K562 (cell line): Measurements from ENCODE around the gene SIGLEC9. TPM values are rescaled to one million over a fixed set of nuclear protein-coding genes. Genes with fewer than 3 reads are reported as not detected.
A peak's percentile ranks its signal among the peaks of the same experiment; 100 is the strongest.

Experiments used
- ATAC-seq: fragments of 200-7000 bp; cut with Tn5 transposase; 3 replicates; pipeline ENCODE4 v1.9.1; 2020; ENCODE audit warnings: moderate library complexity
- BruUV-seq: library from RNA; stranded (reverse); fragments of 400-500 nt; replicated peaks from 2 replicates; lab custom pipeline; 2021; lab: Mats Ljungman, UMichigan
- CTCF ChIA-PET: fragments of 300-600 bp; formaldehyde crosslinking; extraction: SDS; loops from one replicate; lab custom pipeline; 2021; ENCODE audit warnings: low intra/inter-chr PET ratio; lab: Yijun Ruan, JAX
- POLR2A ChIA-PET: fragments of 300-600, 350-650 bp; sonication (Branson Sonifier 250); formaldehyde crosslinking; extraction: SDS; loops from one replicate; lab custom pipeline; 2021; ENCODE audit warnings: antibody characterized with exemption, inconsistent platforms; lab: Yijun Ruan, JAX
- DNase-seq, 4 experiments: peaks; one replicate each; pipeline versions ENCODE4 v3.0.0 to v3.0.0-alpha.2; 2011 to 2018; ENCODE audit warnings: low spot score in 3 of 4, mixed read lengths in 3 of 4; ENCODE audit errors: extremely low read depth in 1 of 4
- FAIRE-seq: peaks from 2 replicates; lab custom pipeline; 2011; peaks lifted over from hg19 to GRCh38; lab: Jason Lieb, UNC
- H2AFZ ChIP-seq: 2 replicates; pipeline ENCODE4 v1.6.0; 2011; ENCODE audit warnings: low read depth, low read length, control low read depth, inconsistent platforms
- H3K27ac ChIP-seq: fragments of 200-600 bp; 3 replicates; pipeline ENCODE4 v1.8.0; 2011; ENCODE audit warnings: low read depth, mild to moderate bottlenecking, control low read depth, inconsistent platforms, low read length, moderate library complexity, mixed read lengths; ENCODE audit errors: extremely low read depth
- H3K27me3 ChIP-seq, 2 experiments: fragments of 300-600 bp in 1 of 2; 2 replicates in 1 of 2; 3 replicates in 1 of 2; pipeline versions ENCODE4 v1.6.0 to v1.8.0; 2011; ENCODE audit warnings: inconsistent platforms in 2 of 2, low read length in 2 of 2, mild to moderate bottlenecking in 1 of 2, mixed read lengths in 1 of 2, moderate library complexity in 1 of 2; ENCODE audit not compliant: control insufficient read depth in 2 of 2, insufficient read depth in 2 of 2
- H3K36me3 ChIP-seq: fragments of 300-600 bp; 3 replicates; pipeline ENCODE4 v1.8.0; 2011; ENCODE audit warnings: mild to moderate bottlenecking, low read length, inconsistent platforms; ENCODE audit not compliant: control insufficient read depth, insufficient read depth
- H3K4me1 ChIP-seq, 2 experiments: fragments of 200-600 bp in 1 of 2; replicated peaks in 1 of 2; 2 replicates in 1 of 2; 3 replicates in 1 of 2; pipeline versions ENCODE4 v1.5.1 to v1.8.0; 2011; ENCODE audit warnings: inconsistent platforms in 2 of 2, low read length in 2 of 2, mild to moderate bottlenecking in 1 of 2, mixed read lengths in 1 of 2, moderate library complexity in 1 of 2; ENCODE audit not compliant: control insufficient read depth in 2 of 2, insufficient read depth in 2 of 2
- H3K4me2 ChIP-seq: 2 replicates; pipeline ENCODE4 v1.6.1; 2011; ENCODE audit warnings: low read length, control low read depth, inconsistent platforms, mixed read lengths; ENCODE audit not compliant: insufficient read depth
- H3K4me3 ChIP-seq: fragments of 200-600 bp; sonication (generic), shearing (Covaris generic); 2 replicates; pipeline ENCODE4 v1.5.1; 2016; ENCODE audit warnings: control low read depth, inconsistent platforms
- H3K79me2 ChIP-seq: fragments of 200-600 bp; 3 replicates; pipeline ENCODE4 v1.8.0; 2011; ENCODE audit warnings: low read length, inconsistent platforms; ENCODE audit not compliant: control insufficient read depth, insufficient read depth
- H3K9ac ChIP-seq, 2 experiments: 2 replicates each; pipeline versions ENCODE4 v1.6.0 to v1.6.1; 2011; ENCODE audit warnings: low read depth in 2 of 2, low read length in 2 of 2, control low read depth in 1 of 2, inconsistent platforms in 1 of 2, mild to moderate bottlenecking in 1 of 2, mixed read lengths in 1 of 2; ENCODE audit not compliant: insufficient read depth in 1 of 2
- H3K9me1 ChIP-seq: one replicate; pipeline ENCODE4 v1.6.0; 2011; ENCODE audit warnings: inconsistent platforms, mild to moderate bottlenecking, low read length, moderate library complexity; ENCODE audit not compliant: control insufficient read depth, insufficient read depth
- H3K9me3 ChIP-seq: replicated peaks from 2 replicates; pipeline ENCODE4 v1.5.1; 2011; ENCODE audit warnings: low read depth, low read length, inconsistent platforms; ENCODE audit not compliant: control insufficient read depth, insufficient read depth
- H4K20me1 ChIP-seq: replicated peaks from 2 replicates; pipeline ENCODE4 v1.6.1; 2011; ENCODE audit warnings: low read length, inconsistent platforms, mixed read lengths; ENCODE audit not compliant: control insufficient read depth, insufficient read depth
- DIDO1 ChIP-seq: fragments of 450-650 bp; IDR thresholded peaks from 2 replicates; pipeline ENCODE4 v1.6.1; 2016; ENCODE audit warnings: low read depth, missing biosample characterization, missing genetic modification characterization
- FOXK2 ChIP-seq, 2 experiments: fragments of 450-650 bp; IDR thresholded peaks in 1 of 2; conservative IDR thresholded peaks in 1 of 2; 2 replicates each; pipeline ENCODE4 v1.6.1; 2016; ENCODE audit warnings: low read depth in 2 of 2, mild to moderate bottlenecking in 1 of 2
- HDAC3 ChIP-seq: fragments of 450-650 bp; IDR thresholded peaks from 2 replicates; pipeline ENCODE4 v1.6.1; 2018; ENCODE audit warnings: borderline replicate concordance, mild to moderate bottlenecking, moderate library complexity; ENCODE audit not compliant: partially characterized antibody
- KLF13 ChIP-seq: fragments of 450-650 bp; IDR thresholded peaks from 2 replicates; pipeline ENCODE4 v1.6.1; 2016; ENCODE audit warnings: missing genetic modification characterization, low read depth, mild to moderate bottlenecking, missing compliant biosample characterization, moderate library complexity, borderline replicate concordance
- MECOM ChIP-seq: fragments of 250-450 bp; sonication (Bioruptor Pico); IDR thresholded peaks from 2 replicates; pipeline ENCODE4 v1.8.0; 2022; ENCODE audit warnings: inconsistent platforms
- SOX6 ChIP-seq: fragments of 450-650 bp; IDR thresholded peaks from 2 replicates; pipeline ENCODE4 v1.6.1; 2014; ENCODE audit warnings: mild to moderate bottlenecking
- WGBS: fragments of 100-300 bp; shearing (Covaris generic); methylation state at CpG from one replicate; pipeline ENCODE4 v1.1.6; 2016; ENCODE audit warnings: low coverage, mixed read lengths; ENCODE audit not compliant: insufficient coverage; ENCODE audit errors: missing lambda C conversion rate; 5-methylcytosine and 5-hydroxymethylcytosine counted together
- in situ Hi-C: fragments of 300-500 bp; cut with MboI; formaldehyde crosslinking; loops from 4 replicates; pipeline ENCODE4 v1.15.0; 2018; ENCODE audit warnings: inconsistent platforms, mixed read lengths
- intact Hi-C: fragments of 100-400 bp; cut with micrococcal nuclease; formaldehyde crosslinking; loops from 2 replicates; pipeline ENCODE4 v1.14.2; 2022
- polyA plus RNA-seq, 8 experiments: library from polyadenylated mRNA; depleted of rRNA in 4 of 8; stranded (reverse) in 5 of 8; unstranded in 3 of 8; fragments of >200 nt; fragmentation: Nextera tagmentation in 2 of 8; fragmentation: Illumina TruSeq in 1 of 8; extraction: Ambion mirVana in 2 of 8; extraction: Trizol in 1 of 8; gene quantifications; 2 replicates each; pipeline versions ENCODE4 v1.2.1 to v1.2.3, GENCODE V29; 2011 to 2014; ENCODE audit warnings: inconsistent platforms in 1 of 8, missing spikeins in 1 of 8
- total RNA-seq, 7 experiments: library from RNA; depleted of rRNA in 6 of 7; stranded (reverse); fragments of >200 nt in 6 of 7; fragmentation: Illumina TruSeq in 2 of 7; extraction: Trizol in 2 of 7; gene quantifications; 2 replicates each; pipeline versions ENCODE4 v1.2.1 to v1.2.3, GENCODE V29; 2011 to 2021; ENCODE audit warnings: low replicate concordance in 1 of 7
- TF ChIP-seq, protein P1 (sequence below), 3 experiments: fragments of 200-800 bp in 1 of 3; sonication (Bioruptor generic) in 1 of 3; sonication (generic) in 1 of 3; formaldehyde crosslinking in 1 of 3; IDR thresholded peaks; 2 replicates each; pipeline versions ENCODE4 v1.6.1 to v1.8.0; 2016 to 2022; ENCODE audit warnings: mild to moderate bottlenecking in 2 of 3, missing compliant biosample characterization in 2 of 3, missing genetic modification characterization in 2 of 3, missing genetic modification reagents in 1 of 3
- TF ChIP-seq, protein P2 (sequence below), 2 experiments: fragments of 450-650 bp; IDR thresholded peaks; 2 replicates each; pipeline ENCODE4 v1.6.1; 2016; ENCODE audit warnings: mild to moderate bottlenecking in 2 of 2, borderline replicate concordance in 1 of 2, low read depth in 1 of 2, moderate library complexity in 1 of 2

The SIGLEC9 gene
- total and polyA plus RNA-seq, 9 of the 15 experiments (the other 6 are each of a cell fraction or from before 2014, with no cell fraction given), result 0.09 to 0.34 (median 0.22) TPM; not detected in 4

DNA sequence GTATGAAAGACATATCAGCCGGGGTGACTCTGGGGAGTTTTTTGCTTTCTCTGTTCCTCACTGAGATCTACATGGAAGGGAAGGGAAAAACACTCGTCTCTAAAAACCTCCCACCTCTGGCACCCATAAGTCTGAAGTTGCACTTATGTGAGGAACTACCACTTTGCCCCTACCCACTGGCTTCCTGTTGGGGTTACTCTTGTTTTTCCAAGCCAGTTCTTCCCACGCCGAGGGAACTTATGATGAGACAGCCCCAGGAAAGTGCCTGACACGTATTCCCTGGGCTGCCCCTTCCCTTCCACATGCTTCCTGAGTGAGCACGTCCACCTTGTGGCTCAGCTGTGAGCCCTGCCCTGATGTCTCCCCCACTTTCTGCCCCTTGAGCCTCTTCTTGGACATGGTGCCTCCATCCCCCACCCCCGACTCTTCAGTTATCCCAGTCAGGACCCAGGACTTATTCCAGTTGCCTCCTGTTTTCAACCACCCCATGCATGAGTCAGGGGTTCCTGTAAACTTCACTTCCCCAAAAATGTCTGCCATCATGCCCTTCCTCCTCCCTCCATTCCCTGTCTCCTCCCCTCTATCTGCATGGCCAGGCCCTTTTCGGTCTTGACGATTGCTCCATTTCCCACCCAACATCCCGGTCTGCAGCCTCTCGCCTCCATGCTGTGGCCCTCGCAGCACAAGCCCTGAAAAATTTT, 12.3 kb downstream of the SIGLEC9 start (continued):
- TF ChIP-seq, protein P1, sequence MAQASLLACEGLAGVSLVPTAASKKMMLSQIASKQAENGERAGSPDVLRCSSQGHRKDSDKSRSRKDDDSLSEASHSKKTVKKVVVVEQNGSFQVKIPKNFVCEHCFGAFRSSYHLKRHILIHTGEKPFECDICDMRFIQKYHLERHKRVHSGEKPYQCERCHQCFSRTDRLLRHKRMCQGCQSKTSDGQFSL (CRISPR knock-in tag; IDR thresholded peaks at IDR 0.05), result peak; percentile 60
- TF ChIP-seq, protein P1 (tag; IDR thresholded peaks at IDR 0.05), result no peak
- TF ChIP-seq MECOM (CRISPR knock-in tag) (no peak), FOXK2 (conservative IDR thresholded peaks at IDR 0.05 in 1 of 2, IDR thresholded peaks at IDR 0.05 in 1 of 2; ENCODE audit: low read depth in 2 of 2) (peak in 1 of 2 experiments; percentile 43; a peak in 1 of 4 replicates), KLF13 (no peak), DIDO1 (tag) (no peak)

DNA sequence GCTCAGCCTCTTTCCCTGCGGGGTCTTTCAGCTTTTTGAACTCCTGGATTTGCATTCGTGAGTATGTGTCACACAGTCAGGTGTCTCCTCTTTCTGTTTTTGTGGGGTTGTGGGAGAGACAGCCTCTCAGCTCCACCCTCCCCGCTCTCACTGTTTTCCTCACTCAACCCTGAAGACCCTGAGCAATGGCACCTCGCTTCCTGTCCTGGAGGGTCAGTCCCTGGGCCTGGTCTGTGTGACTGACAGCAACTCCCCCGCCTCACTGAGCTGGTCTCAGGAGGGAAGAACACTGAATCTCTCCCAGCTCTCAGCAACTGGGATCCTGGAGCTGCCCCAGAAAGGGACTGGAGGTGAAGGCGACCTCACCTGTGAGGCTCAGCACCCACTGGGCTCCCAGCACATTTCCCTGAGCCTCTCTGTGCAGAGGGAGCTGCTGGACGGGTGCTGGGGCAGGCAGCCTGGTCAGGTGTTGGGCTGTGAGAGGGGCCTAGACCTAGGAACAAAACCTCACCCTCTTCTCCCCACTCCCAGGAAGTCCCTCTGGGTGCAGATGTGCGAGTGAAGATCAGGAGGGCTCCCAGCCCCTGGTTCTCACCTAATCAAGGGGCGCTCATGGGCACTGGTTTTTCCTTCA, 13.2 kb downstream of the SIGLEC9 start:
- FAIRE-seq (no peak), ATAC-seq (no peak; the same call in 2 of the 3 replicates), DNase-seq (no peak)
- CTCF ChIA-PET, result no interaction called here
- no TSS peak for BruUV-seq
- H3K4me3 ChIP-seq, result no peak overlapping the region
- peak overlapping the region; percentile 89; the same call in 1 of the 2 replicates for H2AFZ ChIP-seq
- in situ Hi-C loops, result no loop called here
- H3K79me2 ChIP-seq, result no peaks in the 10 kb centered on the region
- H3K36me3 ChIP-seq, result no peaks in the 10 kb centered on the region
- H3K27me3 ChIP-seq, result peaks cover 11 to 36% of the 10 kb centered on the region in 2 experiments; a peak in 4 of 5 replicates
- POLR2A ChIA-PET, result interaction anchor here (0.7 to 1.3 kb wide), 3 partner anchors 10 to 202 kb away, joined by 3 read pairs; no protein-coding TSS in a partner anchor
- 0 out of 2 replicates have a peak, but pooled peaks cover 4% of the 10 kb centered on the region for H4K20me1 ChIP-seq
- no peaks in the 10 kb centered on the region for H3K9me1 ChIP-seq
- WGBS, result 32% methylated on average over 9 of the region's 9 CpGs
- no peak overlapping the region for H3K4me2 ChIP-seq
- peaks cover 12 to 16% of the 10 kb centered on the region in 2 experiments; a peak in 4 of 5 replicates for H3K4me1 ChIP-seq
- H3K9me3 ChIP-seq, result no peaks in the 10 kb centered on the region; the same call in 1 of the 2 replicates
- no peak overlapping the region; a peak in 1 of 4 replicates for H3K9ac ChIP-seq
- intact Hi-C loops, result no loop called here
- no peak overlapping the region for H3K27ac ChIP-seq
- TF ChIP-seq, protein P2, sequence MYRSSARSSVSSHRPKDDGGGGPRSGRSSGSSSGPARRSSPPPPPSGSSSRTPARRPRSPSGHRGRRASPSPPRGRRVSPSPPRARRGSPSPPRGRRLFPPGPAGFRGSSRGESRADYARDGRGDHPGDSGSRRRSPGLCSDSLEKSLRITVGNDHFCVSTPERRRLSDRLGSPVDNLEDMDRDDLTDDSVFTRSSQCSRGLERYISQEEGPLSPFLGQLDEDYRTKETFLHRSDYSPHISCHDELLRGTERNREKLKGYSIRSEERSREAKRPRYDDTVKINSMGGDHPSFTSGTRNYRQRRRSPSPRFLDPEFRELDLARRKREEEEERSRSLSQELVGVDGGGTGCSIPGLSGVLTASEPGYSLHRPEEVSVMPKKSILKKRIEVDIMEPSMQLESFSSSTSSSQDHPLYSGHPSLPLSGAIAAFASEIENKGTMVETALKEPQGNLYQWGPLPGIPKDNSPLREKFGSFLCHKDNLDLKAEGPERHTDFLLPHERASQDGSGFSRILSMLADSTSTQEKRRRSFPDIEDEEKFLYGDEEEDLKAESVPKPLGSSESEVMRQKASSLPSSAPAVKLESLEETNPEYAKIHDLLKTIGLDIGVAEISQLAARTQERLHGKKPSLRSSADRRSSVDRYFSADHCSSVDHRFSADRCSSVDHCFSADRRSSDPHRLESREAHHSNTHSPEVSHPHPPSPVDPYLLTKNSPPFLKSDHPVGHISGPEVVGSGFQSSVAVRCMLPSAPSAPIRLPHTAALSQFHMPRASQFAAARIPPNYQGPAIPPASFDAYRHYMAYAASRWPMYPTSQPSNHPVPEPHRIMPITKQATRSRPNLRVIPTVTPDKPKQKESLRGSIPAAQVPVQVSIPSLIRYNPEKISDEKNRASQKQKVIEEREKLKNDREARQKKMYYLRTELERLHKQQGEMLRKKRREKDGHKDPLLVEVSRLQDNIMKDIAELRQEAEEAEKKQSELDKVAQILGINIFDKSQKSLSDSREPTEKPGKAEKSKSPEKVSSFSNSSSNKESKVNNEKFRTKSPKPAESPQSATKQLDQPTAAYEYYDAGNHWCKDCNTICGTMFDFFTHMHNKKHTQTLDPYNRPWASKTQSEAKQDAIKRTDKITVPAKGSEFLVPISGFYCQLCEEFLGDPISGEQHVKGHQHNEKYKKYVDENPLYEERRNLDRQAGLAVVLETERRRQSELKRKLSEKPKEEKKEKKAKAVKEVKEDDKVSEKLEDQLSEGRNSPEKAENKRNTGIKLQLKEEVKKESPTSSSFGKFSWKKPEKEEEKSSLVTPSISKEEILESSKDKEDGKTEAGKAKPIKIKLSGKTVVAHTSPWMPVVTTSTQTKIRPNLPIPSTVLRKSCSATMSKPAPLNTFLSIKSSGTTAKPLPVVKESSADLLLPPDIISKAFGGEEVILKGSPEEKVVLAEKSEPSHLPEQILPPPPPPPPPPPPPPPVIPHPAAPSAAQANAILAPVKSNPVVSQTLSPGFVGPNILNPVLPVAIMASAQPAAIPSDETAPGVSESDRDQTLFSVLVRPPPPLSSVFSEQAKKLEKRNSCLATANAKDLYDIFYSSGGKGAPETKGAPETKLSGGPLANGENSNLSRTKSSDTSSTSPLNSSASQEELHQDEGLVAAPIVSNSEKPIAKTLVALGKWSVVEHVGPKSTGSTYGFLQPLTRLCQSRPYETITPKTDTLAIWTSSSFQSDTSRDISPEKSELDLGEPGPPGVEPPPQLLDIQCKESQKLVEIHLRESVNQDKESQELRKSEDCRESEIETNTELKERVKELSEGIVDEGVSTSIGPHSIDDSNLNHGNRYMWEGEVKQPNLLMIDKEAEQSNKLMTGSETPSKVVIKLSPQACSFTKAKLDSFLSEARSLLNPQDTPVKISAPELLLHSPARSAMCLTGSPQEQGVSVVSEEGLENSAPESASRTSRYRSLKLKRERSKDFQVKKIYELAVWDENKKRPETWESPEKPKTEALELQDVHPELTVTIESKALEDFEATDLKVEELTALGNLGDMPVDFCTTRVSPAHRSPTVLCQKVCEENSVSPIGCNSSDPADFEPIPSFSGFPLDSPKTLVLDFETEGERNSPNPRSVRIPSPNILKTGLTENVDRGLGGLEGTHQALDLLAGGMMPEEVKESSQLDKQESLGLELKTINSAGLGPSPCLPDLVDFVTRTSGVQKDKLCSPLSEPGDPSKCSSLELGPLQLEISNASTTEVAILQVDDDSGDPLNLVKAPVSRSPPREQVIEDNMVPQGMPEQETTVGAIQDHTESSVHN (IDR thresholded peaks at IDR 0.05; ENCODE audit: borderline replicate concordance in 1 of 2, low read depth in 1 of 2), result no peak
- TF ChIP-seq HDAC3 (no peak), SOX6 (no peak)
